Heart right ventricle (tissue), 16 donors: Measurements from ENCODE around the gene FGR. TPM values are rescaled to one million over a fixed set of nuclear protein-coding genes. Genes with fewer than 3 reads are reported as not detected.
"Not testable (repeated sequence)": the region's sequence is repeated elsewhere in the genome, so short reads cannot be mapped to it uniquely, and the experiment has no call there.

Experiments used
- ATAC-seq, 8 donors: fragments of 200-7000 bp; cut with Tn5 transposase; one replicate each; pipeline ENCODE4 v1.9.1; 2020; ENCODE audit warnings: mild to moderate bottlenecking in 8 of 8, moderate library complexity in 8 of 8, moderate number of reproducible peaks in 1 of 8
- DNase-seq, 2 donors: peaks; one replicate each; pipeline ENCODE4 v3.0.0-alpha.2; 2020
- H3K27ac ChIP-seq, 10 donors: fragments of 200-600 bp; sonication (generic) in 2 of 10; one replicate each; pipeline versions ENCODE4 v1.5.0 to v1.8.0; 2020 to 2022; ENCODE audit warnings: mild to moderate bottlenecking in 3 of 10
- H3K27me3 ChIP-seq, 7 donors: fragments of 200-600 bp; one replicate each; pipeline ENCODE4 v1.8.0; 2021 to 2022; ENCODE audit warnings: mild to moderate bottlenecking in 2 of 7
- H3K36me3 ChIP-seq, 9 donors: fragments of 200-600 bp; sonication (generic) in 1 of 9; one replicate each; pipeline versions ENCODE4 v1.5.0 to v1.8.0; 2020 to 2022; ENCODE audit warnings: mild to moderate bottlenecking in 2 of 9
- H3K4me1 ChIP-seq, 9 donors: fragments of 200-600 bp; sonication (generic) in 1 of 9; one replicate each; pipeline versions ENCODE4 v1.5.0 to v1.8.0; 2020 to 2022; ENCODE audit warnings: mild to moderate bottlenecking in 4 of 9
- H3K4me3 ChIP-seq, 10 donors: fragments of 200-600 bp; sonication (generic) in 2 of 10; one replicate each; pipeline versions ENCODE4 v1.5.0 to v1.8.0; 2020 to 2022; ENCODE audit warnings: mild to moderate bottlenecking in 7 of 10, moderate library complexity in 2 of 10
- H3K9me3 ChIP-seq, 11 donors: fragments of 200-600 bp in 10 of 11; sonication (generic) in 2 of 11; one replicate each; pipeline versions ENCODE4 v1.5.0 to v1.8.0; 2013 to 2022; ENCODE audit warnings: mild to moderate bottlenecking in 2 of 11, control low read depth in 1 of 11, moderate library complexity in 1 of 11
- CTCF ChIP-seq, 9 donors: fragments of 200-600 bp; sonication (generic) in 2 of 9; IDR thresholded peaks; one replicate each; pipeline versions ENCODE4 v1.5.0 to v1.8.0; 2021 to 2022; ENCODE audit warnings: antibody characterized with exemption in 9 of 9, mild to moderate bottlenecking in 5 of 9, moderate library complexity in 1 of 9
- WGBS, 2 donors: extraction: QIAGEN DNeasy Blood & Tissue Kit; methylation state at CpG; one replicate each; pipeline ENCODE4 v1.1.7; 2013; ENCODE audit warnings: inconsistent platforms in 1 of 2; 5-methylcytosine and 5-hydroxymethylcytosine counted together
- intact Hi-C, 10 donors: fragments of 100-400 bp; cut with DNase I; formaldehyde crosslinking; loops; one replicate each; pipeline versions ENCODE4 v1.11.1 to v1.14.2; 2022
- polyA plus RNA-seq, 2 donors: library from polyadenylated mRNA; stranded (reverse); fragments of 200-250 nt; gene quantifications; one replicate each; pipeline ENCODE4 v1.2.3, GENCODE V29; 2013
- total RNA-seq, 10 donors: library from RNA; stranded (reverse); fragmentation: NEBNext Ultra II Directional in 3 of 10; extraction: Animal tissue kit (Norgen Biotek cat#: 25700) in 3 of 10; gene quantifications; one replicate each; pipeline versions ENCODE4 v1.2.1 to v1.2.4, GENCODE V29; 2021 to 2023
- donor health status: Arrhythmogenic right ventricular cardiomyopathy.
- donor health status: ischemic (EF 13 %, LVEDD 7.1; RV severe dilation, severe dysfunction).
- donor health status: healthy with polysubstance abuse.
- donor health status: DM: no; HTN: yes; CAD: no.
- donor health status: DM: no; HTN: no; CAD: no.
- donor health status: ischemic (EF 25% LVEDD 6.9; RV normal size, moderate dysfunction).
- donor health status: ischemic (EF 25% LVEDD 5.7; RV mildly dilated, moderate dysfunction).
- donor health status: healthy.
- donor health status: DM: yes; HTN: yes; CAD: no.
- donor health status: Ischemic cardiomyopathy.
- donor health status: ischemic (EF 35%, LVEDD 5.7; RV mildly dilated, moderate dysfunction).
- donor health status: nonischemic (EF 11% LVEDD 7.7; RV severe dilation, severe dysfunction).
- donor health status: DM: yes; HTN: yes; CAD: no.
- donor health status: PGD.
- donor health status: ischemic (EF 29% LVEDD 5.4; RV normal size, mild dysfunction).
- donor health status: nonischemic (EF 23%, LVEDD 6.1; RV moderate dilation, normal function).

Gene FGR
- total and polyA plus RNA-seq, 12 donors, result 1.4 to 11.0 (median 3.2) TPM

- WGBS, 2 donors, result 45 to 48% methylated on average over 7 of the region's 7 CpGs
- Histone ChIP-seq H3K36me3 (peaks cover 0 to 42% (median 0%) of the 10 kb centered on the region in 9 donors), H3K27me3 (no peaks in the 10 kb centered on the region), H3K4me3 (no peak overlapping the region), H3K4me1 (peaks cover 0 to 93% (median 6%) of the 10 kb centered on the region in 9 donors), H3K9me3 (no peaks in the 10 kb centered on the region), H3K27ac (peak overlapping the region in 1 of 10 donors; percentile 59)
- TF ChIP-seq CTCF (IDR thresholded peaks at IDR 0.05), result no peak
- no peak for ATAC-seq
- intact Hi-C loops, result no loop called here
- DNase-seq, result no peak
These were observed 13.7 kb downstream of the FGR start for GRCh38 chr1:27621051-27621920.

GRCh38 chr1:27619782-27620438, 15.1 kb downstream of the FGR start:
- WGBS, 2 donors, result 95 to 96% methylated on average over 7 of the region's 7 CpGs
- Histone ChIP-seq H3K4me1 (peaks cover 0 to 79% (median 6%) of the 10 kb centered on the region in 9 donors), H3K27ac (peak overlapping the region in 1 of 10 donors; percentile 14), H3K36me3 (peaks cover 0 to 54% (median 0%) of the 10 kb centered on the region in 9 donors)
- not testable (repeated sequence) for H3K27me3 ChIP-seq, DNase-seq, H3K9me3 ChIP-seq, ATAC-seq, H3K4me3 ChIP-seq
- intact Hi-C loops, result loop anchor here in 1 of 10 donors (10.0 kb wide), 1 partner anchor 325 kb away; no protein-coding TSS in a partner anchor

GRCh38 chr1:27618341-27619082, 16.5 kb downstream of the FGR start:
- Histone ChIP-seq H3K27me3 (no peaks in the 10 kb centered on the region), H3K4me1 (peaks cover 0 to 73% (median 10%) of the 10 kb centered on the region in 9 donors), H3K4me3 (no peak overlapping the region), H3K9me3 (no peaks in the 10 kb centered on the region), H3K27ac (peak overlapping the region in 1 of 10 donors; percentile 76), H3K36me3 (peaks cover 0 to 56% (median 0%) of the 10 kb centered on the region in 9 donors)
- intact Hi-C loops, result loop anchor here in 1 of 10 donors (10.0 kb wide), 1 partner anchor 324 kb away; no protein-coding TSS in a partner anchor
- DNase-seq, result no peak
- peak in 1 of 8 donors; percentile 46 for ATAC-seq
- no peak for TF ChIP-seq CTCF (IDR thresholded peaks at IDR 0.05)
- 79 to 82% methylated on average over 14 of the region's 14 CpGs for WGBS, 2 donors

GRCh38 chr1:27617420-27617819, 17.6 kb downstream of the FGR start:
- Histone ChIP-seq H3K36me3 (peaks cover 0 to 59% (median 0%) of the 10 kb centered on the region in 9 donors), H3K9me3 (no peaks in the 10 kb centered on the region), H3K4me3 (no peak overlapping the region), H3K27ac (peak overlapping the region in 1 of 10 donors; percentile 76), H3K27me3 (no peaks in the 10 kb centered on the region), H3K4me1 (peaks cover 0 to 63% (median 10%) of the 10 kb centered on the region in 9 donors)
- DNase-seq, result no peak
- no peak for TF ChIP-seq CTCF (IDR thresholded peaks at IDR 0.05)
- ATAC-seq, result no peak
- intact Hi-C loops, result loop anchor here in 1 of 10 donors (10.0 kb wide), 1 partner anchor 323 kb away; no protein-coding TSS in a partner anchor
- 87 to 93% methylated on average over 2 of the region's 2 CpGs for WGBS, 2 donors
